Parathyroid adenoma (tissue), 2 donors: Measurements from ENCODE around the gene PIF1.

Experiments
- H2AFZ ChIP-seq: fragments of 300-600 bp; sonication (generic); one replicate; pipeline ENCODE4 v1.7.0; 2017; ENCODE audit warnings: antibody characterized with exemption, mild to moderate bottlenecking
- H3K27ac ChIP-seq: fragments of 300-600 bp; sonication (generic); one replicate; pipeline ENCODE4 v1.7.0; 2017
- H3K27me3 ChIP-seq: fragments of 300-600 bp; sonication (generic); one replicate; pipeline ENCODE4 v1.7.0; 2017; ENCODE audit warnings: low read length; ENCODE audit not compliant: control insufficient read depth, insufficient read depth
- H3K36me3 ChIP-seq: fragments of 300-600 bp; sonication (generic); one replicate; pipeline ENCODE4 v1.7.0; 2017; ENCODE audit warnings: low read length; ENCODE audit not compliant: control insufficient read depth, insufficient read depth
- H3K4me1 ChIP-seq: fragments of 300-600 bp; sonication (generic); one replicate; pipeline ENCODE4 v1.7.0; 2017; ENCODE audit warnings: control low read depth
- H3K4me2 ChIP-seq: fragments of 300-600 bp; sonication (generic); one replicate; pipeline ENCODE4 v1.7.0; 2017; ENCODE audit warnings: low read length
- H3K4me3 ChIP-seq: fragments of 300-600 bp; sonication (generic); one replicate; pipeline ENCODE4 v1.7.0; 2017; ENCODE audit warnings: low read depth, low read length
- H3K79me2 ChIP-seq: fragments of 300-600 bp; sonication (generic); one replicate; pipeline ENCODE4 v1.7.0; 2017; ENCODE audit warnings: control low read depth
- H3K9ac ChIP-seq: fragments of 300-600 bp; sonication (generic); one replicate; pipeline ENCODE4 v1.7.0; 2017; ENCODE audit warnings: mild to moderate bottlenecking
- H3K9me3 ChIP-seq: fragments of 300-600 bp; sonication (generic); one replicate; pipeline ENCODE4 v1.7.0; 2017; ENCODE audit warnings: low read length; ENCODE audit not compliant: control insufficient read depth
- CTCF ChIP-seq: fragments of 300-600 bp; sonication (generic); IDR thresholded peaks from one replicate; pipeline ENCODE4 v1.7.0; 2017; ENCODE audit warnings: antibody characterized with exemption, mild to moderate bottlenecking
- donor health status: primary hyperparathyroidism.

The PIF1 gene

GRCh38 chr15:64845831-64846595 is 20.6 kb upstream of the PIF1 start:
- Histone ChIP-seq H3K4me1 (no peaks in the 10 kb centered on the region), H3K4me3 (no peak overlapping the region), H3K9me3 (no peaks in the 10 kb centered on the region), H3K27me3 (no peaks in the 10 kb centered on the region), H3K36me3 (no peaks in the 10 kb centered on the region), H3K4me2 (no peak overlapping the region), H3K79me2 (no peaks in the 10 kb centered on the region), H3K27ac (peak overlapping the region; percentile 47), H3K9ac (no peak overlapping the region), H2AFZ (no peak overlapping the region)
- no peak for TF ChIP-seq CTCF

GRCh38 chr15:64845183-64845611 is 19.8 kb upstream of the PIF1 start:
- Histone ChIP-seq H3K36me3 (no peaks in the 10 kb centered on the region), H3K9ac (no peak overlapping the region), H3K27me3 (no peaks in the 10 kb centered on the region), H3K79me2 (no peaks in the 10 kb centered on the region), H3K4me2 (no peak overlapping the region), H3K27ac (peak overlapping the region; percentile 47), H3K4me1 (peaks cover 6% of the 10 kb centered on the region), H2AFZ (no peak overlapping the region), H3K4me3 (no peak overlapping the region), H3K9me3 (no peaks in the 10 kb centered on the region)
- TF ChIP-seq CTCF = no peak

- peak overlapping the region; percentile 22 for H3K4me3 ChIP-seq
- H2AFZ ChIP-seq = no peak overlapping the region
- H3K9me3 ChIP-seq = no peaks in the 10 kb centered on the region
- no peaks in the 10 kb centered on the region for H3K36me3 ChIP-seq
- H3K27me3 ChIP-seq = no peaks in the 10 kb centered on the region
- H3K79me2 ChIP-seq = no peaks in the 10 kb centered on the region
- no peak for TF ChIP-seq CTCF
- H3K27ac ChIP-seq = no peak overlapping the region
- H3K4me2 ChIP-seq = peak overlapping the region; percentile 47
- peaks cover 6% of the 10 kb centered on the region for H3K4me1 ChIP-seq
- no peak overlapping the region for H3K9ac ChIP-seq
Measured at GRCh38 chr15:64844576-64845145, 19.2 kb upstream of the PIF1 start.

GRCh38 chr15:64843991-64844390 is 18.5 kb upstream of the PIF1 start:
- Histone ChIP-seq H3K27ac (peak overlapping the region; percentile 70), H3K9me3 (no peaks in the 10 kb centered on the region), H3K4me1 (peaks cover 6% of the 10 kb centered on the region), H3K9ac (no peak overlapping the region), H3K4me3 (no peak overlapping the region), H2AFZ (no peak overlapping the region), H3K36me3 (no peaks in the 10 kb centered on the region), H3K27me3 (no peaks in the 10 kb centered on the region), H3K4me2 (peak overlapping the region; percentile 35), H3K79me2 (no peaks in the 10 kb centered on the region)
- TF ChIP-seq CTCF = no peak
